ENCODE data around the gene PANK2. TPM values are rescaled to one million over a fixed set of nuclear protein-coding genes. Genes with fewer than 3 reads are reported as not detected.
A peak's percentile ranks its signal among the peaks of the same experiment; 100 is the strongest.
"Not testable (repeated sequence)": the region's sequence is repeated elsewhere in the genome, so short reads cannot be mapped to it uniquely, and the experiment has no call there.

PANK2 gene
- total RNA-seq, 1 donor from 2014 or later = 14.7 TPM

GRCh38 chr20:3925113-3925695 lies 36.0 kb downstream of the PANK2 start:
- no peak for DNase-seq (ENCODE audit: low spot score)
- ATAC-seq = no peak

- ATAC-seq = no peak
- no peak for DNase-seq (ENCODE audit: low spot score)
Measured at GRCh38 chr20:3925899-3926638, 36.9 kb downstream of the PANK2 start.

DNA sequence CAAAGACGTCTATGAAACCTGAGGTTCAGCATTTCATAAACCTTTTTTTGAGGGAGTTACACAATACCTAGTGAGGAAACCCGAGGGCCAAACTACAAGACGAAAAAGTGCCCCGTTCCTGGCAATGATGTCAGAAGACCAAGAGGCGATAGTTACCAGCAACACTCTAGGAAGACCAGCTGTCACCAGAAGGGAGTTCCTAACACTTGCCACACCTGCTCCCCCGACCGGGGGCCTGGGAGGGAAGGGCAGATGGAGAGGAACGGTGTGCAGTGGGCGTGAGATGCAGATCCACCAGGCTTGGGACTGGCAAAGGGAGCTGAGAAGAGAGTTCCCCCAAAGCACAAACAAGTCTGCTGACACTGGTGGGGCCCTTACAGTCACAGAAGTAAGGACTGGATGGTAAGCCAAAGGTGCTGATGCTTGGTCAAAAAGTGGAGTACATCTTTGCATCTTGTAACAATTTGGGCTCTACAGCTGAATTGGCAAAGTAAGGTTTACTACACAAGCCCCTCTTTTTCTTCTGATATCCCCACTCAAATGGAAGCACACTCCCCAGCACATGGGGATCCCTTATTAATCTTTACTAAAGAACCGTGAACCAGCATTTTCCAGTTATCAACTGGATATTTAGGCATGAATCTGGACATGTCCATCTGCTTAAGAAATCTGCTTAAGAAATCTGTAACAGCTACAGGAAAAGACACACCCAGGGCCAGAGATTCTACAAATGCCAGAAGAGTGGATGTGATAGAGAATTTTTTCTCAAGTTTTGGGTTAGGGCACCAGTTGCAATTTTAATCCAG lies 38.5 kb downstream of the PANK2 start:
- ATAC-seq = no peak
- no peak for DNase-seq (ENCODE audit: low spot score)

DNA sequence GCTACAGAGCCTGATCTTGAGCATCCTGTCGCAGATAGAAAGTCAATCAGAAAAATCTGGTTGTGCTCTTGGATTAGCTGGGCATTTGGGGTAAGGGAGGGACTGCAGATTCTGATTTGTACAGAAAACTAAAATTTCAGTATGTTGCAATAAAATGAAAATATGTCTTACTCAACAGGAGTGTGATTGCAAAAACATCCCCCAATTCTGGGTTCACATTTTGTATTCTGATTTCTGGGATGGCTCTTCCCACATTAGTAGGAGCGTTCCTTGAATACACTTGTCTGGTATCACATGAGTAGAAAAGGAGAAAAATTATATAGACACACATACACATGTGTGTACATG lies 40.5 kb downstream of the PANK2 start:
- DNase-seq (ENCODE audit: low spot score) (no peak), ATAC-seq (no peak)

DNA sequence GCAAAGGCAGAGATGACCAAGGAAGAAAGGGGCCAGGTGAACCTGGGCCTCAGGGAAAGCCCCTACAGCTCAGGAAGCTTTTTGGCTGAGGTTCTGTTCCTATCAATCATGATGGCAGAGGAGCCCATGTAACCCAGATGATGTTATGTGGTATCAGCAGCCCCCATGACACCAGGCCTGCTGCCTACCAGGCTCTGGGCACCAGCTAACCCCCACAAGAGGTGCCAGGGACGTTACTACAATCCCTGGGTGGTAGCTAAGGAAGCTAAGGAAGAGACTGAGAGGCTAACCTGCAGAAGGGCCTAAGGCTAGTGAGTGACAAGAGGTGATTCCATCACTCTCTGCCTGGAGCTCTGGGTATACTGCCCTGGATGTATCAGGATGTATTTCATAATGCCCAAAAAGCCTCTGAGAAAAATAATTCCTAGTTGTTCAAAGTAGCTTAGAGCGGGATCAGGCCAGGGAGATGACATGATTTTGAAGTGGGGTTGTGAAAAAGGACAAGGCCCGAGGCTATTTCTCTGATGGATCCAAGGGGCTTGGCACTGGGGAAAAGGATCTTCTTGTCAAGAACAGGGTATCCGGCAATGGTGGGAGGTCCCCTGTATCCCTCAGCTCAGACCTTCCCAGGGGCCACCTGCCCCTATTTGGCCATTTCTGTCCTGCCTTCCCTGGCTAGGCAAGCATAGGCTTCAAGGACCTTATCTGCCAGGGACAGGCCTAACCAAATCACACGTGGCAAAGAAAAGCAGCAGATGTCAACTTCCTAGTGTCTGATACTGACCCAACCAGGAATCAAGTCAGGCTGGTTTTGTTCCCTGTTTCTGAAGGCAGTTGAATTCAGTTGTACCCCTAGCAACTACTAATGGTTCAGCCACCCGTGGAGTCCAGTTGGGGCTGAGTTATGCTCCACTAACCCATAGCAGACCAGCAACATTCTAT lies 41.3 kb downstream of the PANK2 start:
- ATAC-seq (no peak), DNase-seq (ENCODE audit: low spot score) (no peak)

- ATAC-seq (no peak), DNase-seq (ENCODE audit: low spot score) (no peak)
Measured at GRCh38 chr20:3931664-3932063, 42.5 kb downstream of the PANK2 start.

- DNase-seq (ENCODE audit: low spot score) = no peak
- peak; percentile 48 for ATAC-seq
Measured at GRCh38 chr20:3932277-3932676, 43.1 kb downstream of the PANK2 start.

DNA sequence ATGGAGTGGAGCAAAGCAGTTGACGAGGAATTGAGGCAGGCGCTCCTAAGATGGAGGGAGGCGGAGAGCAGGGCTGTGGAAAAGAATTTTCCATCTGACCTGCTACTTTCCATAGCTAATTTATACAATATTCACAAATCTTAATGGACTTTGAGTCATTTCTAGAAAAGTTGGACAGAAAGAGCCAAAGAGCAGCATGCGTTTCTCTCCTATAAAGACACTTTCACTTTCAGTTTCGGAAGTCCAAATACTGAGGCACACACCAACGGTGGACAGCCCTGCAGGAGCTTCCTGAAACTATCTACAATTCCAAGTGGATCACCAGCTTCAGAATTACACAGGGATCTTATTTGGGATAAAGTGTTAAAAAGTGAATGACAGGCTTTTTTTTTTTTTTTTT lies 43.5 kb downstream of the PANK2 start:
- ATAC-seq (peak; percentile 75), DNase-seq (ENCODE audit: low spot score) (no peak)

- DNase-seq (ENCODE audit: low spot score) = no peak
- ATAC-seq = peak; percentile 11
Measured at GRCh38 chr20:3933218-3933617, 44.0 kb downstream of the PANK2 start.

DNA sequence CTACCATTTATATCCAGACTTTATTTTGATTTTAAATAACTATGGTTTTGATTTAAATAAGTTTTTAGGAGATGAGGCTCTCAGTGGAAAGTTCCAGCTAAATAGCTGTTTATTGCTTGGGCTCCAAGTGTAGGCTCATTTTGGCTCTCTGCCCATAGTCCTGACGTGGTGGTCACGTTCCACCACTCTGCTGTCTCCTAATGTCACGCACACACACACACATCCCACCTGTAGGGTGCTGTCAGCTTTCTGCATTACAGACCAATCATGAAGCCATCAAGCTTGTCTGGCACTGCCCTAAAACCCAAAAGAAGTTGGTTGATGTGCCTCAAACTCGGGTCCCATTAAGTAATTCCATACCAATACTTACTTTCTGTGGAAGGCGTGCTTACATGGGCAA lies 45.4 kb downstream of the PANK2 start:
- ATAC-seq (no peak), DNase-seq (ENCODE audit: low spot score) (no peak)

DNA sequence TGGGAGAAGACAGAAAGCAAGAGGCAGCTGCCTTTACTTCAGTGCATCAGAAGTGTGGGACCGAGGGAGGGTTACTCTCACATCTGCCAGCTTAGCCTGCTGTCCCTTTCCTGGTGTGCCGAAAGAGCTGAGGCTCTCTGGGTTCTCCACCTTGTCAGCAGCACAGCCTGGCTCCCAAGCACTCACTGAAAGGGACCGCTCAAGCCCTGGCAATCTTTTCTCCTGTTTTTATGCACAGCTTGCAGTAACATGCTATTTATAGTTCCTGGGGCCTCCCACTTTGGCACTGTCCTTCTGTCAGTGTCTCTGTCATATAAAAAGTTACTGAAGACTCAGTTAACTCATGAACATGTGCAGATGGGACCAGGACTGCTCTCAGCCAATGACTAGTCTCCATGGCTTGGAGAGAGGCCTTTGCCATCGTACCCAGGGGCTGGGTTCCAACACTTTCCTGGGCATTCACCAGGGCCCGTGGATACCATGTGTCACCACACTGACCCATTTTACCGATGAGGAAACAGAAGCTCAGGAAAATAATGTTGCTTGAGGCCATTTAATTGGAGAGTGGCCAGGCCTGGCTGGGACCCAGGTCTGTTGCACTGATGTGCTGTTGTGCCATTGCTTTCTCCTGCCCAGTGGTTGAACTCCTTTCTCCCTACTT lies 46.2 kb downstream of the PANK2 start:
- ATAC-seq (peak; percentile 12), DNase-seq (ENCODE audit: low spot score) (no peak)

- DNase-seq (ENCODE audit: low spot score) (no peak), ATAC-seq (no peak)
Measured at GRCh38 chr20:3935956-3936340, 46.8 kb downstream of the PANK2 start.

GRCh38 chr20:3937618-3938017 lies 48.4 kb downstream of the PANK2 start:
- ATAC-seq (no peak), DNase-seq (ENCODE audit: low spot score) (no peak)

DNA sequence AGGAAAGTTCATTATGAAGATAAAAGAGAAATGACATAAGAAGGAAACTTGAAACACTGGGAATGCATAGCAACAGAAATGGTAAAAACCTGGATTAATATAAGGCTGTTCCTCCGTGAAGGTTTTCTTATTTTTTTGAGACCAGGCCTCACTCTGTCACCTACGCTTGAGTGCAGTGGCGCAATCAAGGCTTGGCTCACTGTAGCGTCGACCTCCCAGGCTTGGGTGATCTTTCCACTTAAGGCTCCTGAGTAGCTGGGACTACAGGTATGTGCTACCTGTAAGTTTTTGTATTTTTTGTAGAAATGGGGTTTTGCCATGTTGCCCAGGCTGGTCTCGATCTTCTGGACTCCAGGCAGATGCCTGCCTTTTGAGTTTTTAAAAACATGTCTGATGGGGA lies 51.7 kb downstream of the PANK2 start:
- no peak for DNase-seq (ENCODE audit: low spot score)
- ATAC-seq = no peak

- ATAC-seq; DNase-seq (ENCODE audit: low spot score): not testable (repeated sequence)
Measured at GRCh38 chr20:3946666-3947065, 57.5 kb downstream of the PANK2 start.

DNA sequence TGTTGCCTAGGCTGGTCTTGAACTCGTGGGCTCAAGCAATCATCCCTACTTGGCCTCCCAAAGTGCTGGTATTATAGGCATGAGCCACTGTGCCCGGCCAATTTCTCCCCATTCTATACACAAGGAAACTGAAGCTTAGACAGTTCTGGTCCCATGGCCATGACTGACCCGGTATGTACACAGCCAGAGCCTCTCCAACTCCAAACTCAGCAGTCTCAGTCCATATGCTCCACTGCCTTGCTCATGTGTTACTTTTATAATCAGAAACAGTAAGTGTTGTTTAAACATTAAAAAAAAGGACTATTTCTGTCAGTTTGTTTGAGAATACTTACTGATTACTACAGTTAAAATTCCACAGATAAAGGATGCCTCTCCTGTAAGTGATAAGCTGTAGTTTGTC lies 75.5 kb downstream of the PANK2 start:
- DNase-seq (ENCODE audit: low spot score) (no peak), ATAC-seq (no peak)

GRCh38 chr20:3966571-3966970 lies 77.4 kb downstream of the PANK2 start:
- ATAC-seq = no peak
- DNase-seq (ENCODE audit: low spot score) = no peak

GRCh38 chr20:3970016-3970415 lies 80.8 kb downstream of the PANK2 start:
- DNase-seq (ENCODE audit: low spot score) = peak; percentile 87
- peak; percentile 99 for ATAC-seq

DNA sequence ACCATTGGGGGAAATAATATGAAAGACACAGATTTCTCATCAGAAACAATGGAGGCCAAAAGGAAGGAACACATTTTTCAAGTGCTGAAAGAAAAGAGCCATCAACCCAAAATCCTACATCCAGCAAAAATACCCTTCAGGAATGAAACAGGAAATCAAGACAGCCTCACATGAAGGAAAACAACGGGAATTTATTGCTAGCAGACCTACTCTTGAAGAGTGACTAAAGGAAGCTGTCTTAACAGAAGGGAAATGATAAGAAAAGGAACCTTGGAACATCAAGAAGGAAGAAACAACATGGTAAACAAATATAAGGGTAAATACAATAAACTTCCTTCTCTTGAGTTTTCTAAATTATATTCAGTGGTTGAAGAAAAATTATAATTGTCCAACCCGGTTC lies 82.0 kb downstream of the PANK2 start:
- ATAC-seq = no peak

GRCh38 chr20:3972161-3972560 lies 83.0 kb downstream of the PANK2 start:
- ATAC-seq (no peak), DNase-seq (ENCODE audit: low spot score) (no peak)

More for the DNA sequence above, 82.0 kb downstream of the PANK2 start:
- DNase-seq (ENCODE audit: low spot score) = no peak
